COLO829 (cell line): ENCODE measurements around the gene CPTP.

ENCODE experiments used
- DNase-seq: peaks from one replicate; pipeline ENCODE4 v3.0.0; 2012; ENCODE audit warnings: low spot score

Gene CPTP

DNA sequence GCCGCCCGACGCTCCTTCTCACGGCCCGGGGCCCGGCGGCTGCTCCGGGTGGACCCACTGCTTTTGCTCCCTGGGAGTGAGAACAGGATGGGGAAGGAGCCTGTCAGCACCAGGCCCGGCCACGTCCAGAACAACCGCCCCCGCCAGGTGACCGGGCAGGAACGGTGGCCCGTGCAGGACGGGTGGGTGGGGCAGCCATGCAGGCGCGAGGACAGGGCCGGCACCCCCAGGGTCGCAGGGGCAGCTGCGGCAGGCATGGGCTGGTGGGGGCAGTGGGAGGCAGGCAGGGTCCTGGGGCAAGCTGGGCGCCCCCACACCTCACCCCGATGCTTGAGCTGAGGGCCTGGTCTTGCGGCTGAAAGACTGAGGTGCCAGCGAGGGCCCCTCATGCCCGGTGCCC is 11.8 kb downstream of the CPTP start:
- no peak for DNase-seq

- no peak for DNase-seq
These were observed 12.6 kb downstream of the CPTP start for GRCh38 chr1:1336931-1337792.

DNA sequence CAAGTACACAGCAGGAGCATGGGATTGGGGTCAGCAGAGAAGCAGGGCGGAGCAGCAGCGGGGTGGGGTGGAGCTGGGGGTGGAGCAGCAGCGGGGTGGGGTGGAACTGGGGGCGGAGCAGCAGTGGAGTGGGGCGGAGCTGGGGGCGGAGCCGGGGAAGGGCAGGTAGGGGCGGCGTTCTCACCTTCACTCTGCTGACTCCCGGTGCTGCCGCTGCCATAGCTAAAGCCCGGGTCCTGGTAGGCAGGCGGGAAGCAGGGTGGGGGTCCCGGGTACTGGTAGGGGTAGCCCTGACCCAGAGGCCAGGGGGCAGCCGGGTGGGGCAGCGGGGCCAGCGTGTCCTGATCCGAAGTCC is 13.2 kb downstream of the CPTP start:
- DNase-seq, result peak; percentile 35

DNA sequence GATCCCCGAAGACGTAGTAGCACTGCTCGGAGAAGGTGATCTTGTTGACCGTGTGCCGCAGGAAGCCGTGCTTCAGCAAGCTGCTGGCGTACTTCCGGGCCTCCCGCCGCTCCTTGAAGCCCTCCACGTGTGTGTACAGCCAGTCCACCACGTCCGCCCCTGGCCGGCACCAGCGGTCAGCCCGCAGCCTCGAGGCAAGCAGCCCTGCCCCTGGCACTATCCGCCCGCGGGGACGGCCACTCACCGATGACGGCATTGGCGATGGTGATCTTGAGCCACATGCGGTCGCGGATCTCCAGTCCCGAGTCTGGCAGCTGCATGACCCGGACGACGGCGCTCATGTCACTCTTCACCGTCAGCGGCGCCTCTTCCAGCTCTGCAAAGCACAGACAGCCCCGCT is 13.7 kb downstream of the CPTP start:
- DNase-seq, result no peak

DNA sequence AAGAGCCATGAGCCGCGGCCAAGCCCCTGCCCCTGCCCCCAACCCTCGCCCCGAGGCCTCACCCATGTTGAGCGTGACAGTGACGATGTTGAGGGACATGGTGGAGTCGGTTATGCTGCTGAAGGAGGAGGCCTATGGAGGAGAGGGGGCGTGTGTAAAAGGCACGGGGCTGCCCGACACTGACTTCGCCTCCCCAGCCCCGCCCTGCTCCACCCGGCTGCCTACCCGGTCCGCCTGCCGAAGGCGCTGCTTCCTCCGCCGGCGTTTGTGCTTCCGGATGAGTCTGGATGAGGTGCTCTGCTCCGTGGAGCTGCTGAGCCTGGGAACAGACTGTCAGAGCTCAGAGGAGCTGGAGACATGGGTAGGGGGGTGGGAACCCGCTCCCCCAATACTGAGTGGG is 15.6 kb downstream of the CPTP start:
- DNase-seq, result no peak

- no peak for DNase-seq
These were observed 16.4 kb downstream of the CPTP start for GRCh38 chr1:1340791-1341548.

DNA sequence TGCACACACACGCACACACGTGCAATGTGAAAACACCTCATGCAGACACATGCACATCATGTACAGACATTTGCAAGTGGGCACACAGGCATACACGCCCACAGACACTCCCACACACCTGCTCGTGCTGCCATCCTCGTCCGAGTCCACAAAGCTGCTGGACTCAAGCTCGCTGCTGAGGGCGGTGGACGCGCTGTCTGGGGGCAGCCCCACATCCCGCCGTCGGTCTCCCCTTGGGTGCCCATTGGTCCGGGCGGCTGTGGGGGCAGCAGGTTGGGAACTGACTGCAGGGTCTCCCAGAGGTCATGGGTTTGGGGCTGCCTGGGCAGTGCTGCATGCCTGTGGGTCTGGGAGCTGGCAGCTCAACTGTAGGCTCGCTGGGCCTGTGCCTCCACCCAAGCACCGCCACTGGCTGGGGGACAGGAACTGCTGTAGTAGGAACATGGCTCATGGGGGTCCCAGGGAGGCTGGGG is 17.0 kb downstream of the CPTP start:
- no peak for DNase-seq

DNA sequence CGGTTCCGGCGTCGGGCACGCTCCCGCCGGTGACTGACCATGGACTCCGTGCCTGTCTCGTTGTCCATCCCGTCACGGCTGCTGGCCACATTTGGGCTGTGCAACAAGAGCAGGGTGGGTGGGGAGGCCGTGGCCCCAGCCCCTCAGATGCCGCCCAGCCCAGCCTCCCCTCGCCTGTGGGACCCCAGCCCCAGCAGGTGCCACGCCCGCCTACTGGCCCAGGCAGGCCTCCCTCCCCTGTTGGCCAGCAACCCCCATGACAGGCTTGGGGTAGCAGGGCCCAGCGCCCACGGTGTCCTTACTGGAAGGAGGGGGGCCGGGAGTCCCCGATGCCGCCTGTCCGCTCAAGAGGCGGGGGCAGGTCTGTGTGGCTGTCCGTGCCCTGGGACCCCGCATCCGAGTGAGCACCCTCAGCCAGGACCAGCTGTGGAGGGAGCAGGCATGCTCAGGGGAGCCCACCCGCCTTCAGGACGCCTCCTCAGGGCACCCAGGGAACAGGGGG is 17.5 kb downstream of the CPTP start:
- DNase-seq, result no peak

GRCh38 chr1:1342584-1343115 is 18.0 kb downstream of the CPTP start:
- no peak for DNase-seq

GRCh38 chr1:1343811-1344421 is 19.3 kb downstream of the CPTP start:
- no peak for DNase-seq

DNA sequence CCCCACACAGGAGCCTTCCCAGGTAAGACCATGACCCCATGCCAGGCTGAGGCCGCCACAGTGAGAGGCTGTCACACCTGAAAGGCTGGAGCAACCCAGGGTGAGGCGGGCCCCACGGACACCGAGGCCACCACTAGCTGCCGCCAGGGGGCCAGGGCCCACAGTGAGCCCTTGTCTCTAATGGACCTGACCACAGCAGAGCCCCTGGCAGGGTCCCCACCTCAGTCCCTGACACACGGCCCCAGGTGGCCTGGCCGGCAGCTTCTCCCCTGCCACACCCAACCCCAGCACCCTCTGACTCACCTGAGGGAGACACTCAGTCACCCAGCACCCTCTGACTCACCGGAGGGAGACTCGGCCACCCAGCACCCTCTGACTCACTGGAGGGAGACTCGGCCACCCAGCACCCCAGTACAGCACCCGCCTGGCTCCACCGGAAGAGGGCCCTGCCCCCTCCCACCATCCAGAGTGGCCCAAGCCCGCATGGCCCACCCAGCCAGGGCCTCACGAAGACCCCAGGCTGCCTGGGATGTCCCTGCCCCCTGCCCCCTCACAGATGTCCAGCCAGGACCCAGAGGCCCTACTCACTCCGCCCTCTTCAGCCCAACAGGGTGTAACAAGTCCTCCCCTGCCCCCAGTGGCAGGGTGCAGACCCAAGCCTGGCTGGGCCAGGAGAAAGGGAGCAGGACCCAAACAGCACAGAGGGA is 20.2 kb downstream of the CPTP start:
- DNase-seq, result no peak

- DNase-seq, result no peak
These were observed 20.8 kb downstream of the CPTP start for GRCh38 chr1:1345384-1345783.

GRCh38 chr1:1345860-1346500 is 21.4 kb downstream of the CPTP start:
- no peak for DNase-seq

GRCh38 chr1:1346501-1346890 is 21.9 kb downstream of the CPTP start:
- no peak for DNase-seq

DNA sequence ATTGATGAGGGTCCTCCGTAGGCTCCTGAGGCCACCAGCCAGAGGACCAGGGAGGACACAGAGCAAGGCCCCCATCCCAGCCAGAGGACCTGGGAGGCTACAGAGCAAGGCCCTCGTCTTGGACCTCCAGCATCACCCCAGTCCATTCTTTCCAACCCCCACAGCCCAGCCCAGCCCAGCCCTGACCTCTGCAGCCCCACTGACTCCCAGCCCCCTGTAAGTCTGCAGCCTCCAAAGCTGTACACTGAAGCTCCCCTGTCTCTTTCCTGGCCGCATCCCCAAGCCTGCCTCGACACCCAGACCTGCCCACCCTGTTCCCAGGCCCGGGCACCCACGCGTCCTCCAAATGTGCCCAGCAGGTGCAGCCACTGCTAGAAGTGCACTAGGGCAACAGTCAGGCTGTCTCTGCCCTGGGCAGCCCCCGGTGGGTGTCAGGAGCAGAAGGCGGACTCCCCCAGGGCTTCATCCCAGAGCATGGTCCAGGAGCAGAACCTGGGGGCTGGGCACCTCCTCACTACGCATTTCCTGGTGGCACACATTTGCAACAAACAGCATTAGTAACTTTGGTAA is 22.5 kb downstream of the CPTP start:
- no peak for DNase-seq

DNA sequence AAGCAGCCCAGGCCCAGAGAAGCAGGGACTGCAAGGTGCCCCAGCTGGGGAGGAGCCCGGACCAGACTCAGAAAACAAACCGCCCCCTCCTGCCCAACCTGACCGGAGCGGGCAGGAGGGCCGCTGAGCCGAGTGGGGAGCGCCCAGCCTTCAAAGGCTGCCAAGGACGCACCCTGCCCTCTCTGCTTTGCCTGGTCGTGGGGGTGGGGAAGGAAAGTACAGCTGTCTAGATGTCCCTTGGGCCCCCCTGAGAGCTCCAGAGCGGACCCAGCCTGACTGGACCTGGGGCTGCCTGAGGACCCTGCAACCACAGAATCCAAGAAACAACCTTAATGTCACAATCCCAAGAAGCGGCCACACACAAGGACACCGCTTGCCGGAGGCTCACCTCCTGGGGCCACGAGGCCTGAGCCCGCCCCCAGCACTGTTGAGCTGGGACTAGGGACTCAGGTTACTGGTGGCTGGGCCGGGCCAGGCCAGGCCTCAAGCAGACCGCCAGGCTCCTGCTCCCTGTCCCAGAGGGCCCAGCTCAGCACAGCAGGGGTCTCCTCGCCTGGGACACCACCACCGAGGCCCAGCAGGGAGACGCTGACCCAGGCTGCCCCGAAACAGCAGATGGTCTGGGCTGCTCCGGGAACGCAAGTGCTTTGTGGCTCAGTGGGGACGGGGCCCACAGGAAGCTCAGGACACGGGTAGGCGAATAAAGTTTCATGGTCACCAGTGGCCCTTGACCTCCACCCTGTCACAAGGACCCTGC is 23.2 kb downstream of the CPTP start:
- no peak for DNase-seq

DNA sequence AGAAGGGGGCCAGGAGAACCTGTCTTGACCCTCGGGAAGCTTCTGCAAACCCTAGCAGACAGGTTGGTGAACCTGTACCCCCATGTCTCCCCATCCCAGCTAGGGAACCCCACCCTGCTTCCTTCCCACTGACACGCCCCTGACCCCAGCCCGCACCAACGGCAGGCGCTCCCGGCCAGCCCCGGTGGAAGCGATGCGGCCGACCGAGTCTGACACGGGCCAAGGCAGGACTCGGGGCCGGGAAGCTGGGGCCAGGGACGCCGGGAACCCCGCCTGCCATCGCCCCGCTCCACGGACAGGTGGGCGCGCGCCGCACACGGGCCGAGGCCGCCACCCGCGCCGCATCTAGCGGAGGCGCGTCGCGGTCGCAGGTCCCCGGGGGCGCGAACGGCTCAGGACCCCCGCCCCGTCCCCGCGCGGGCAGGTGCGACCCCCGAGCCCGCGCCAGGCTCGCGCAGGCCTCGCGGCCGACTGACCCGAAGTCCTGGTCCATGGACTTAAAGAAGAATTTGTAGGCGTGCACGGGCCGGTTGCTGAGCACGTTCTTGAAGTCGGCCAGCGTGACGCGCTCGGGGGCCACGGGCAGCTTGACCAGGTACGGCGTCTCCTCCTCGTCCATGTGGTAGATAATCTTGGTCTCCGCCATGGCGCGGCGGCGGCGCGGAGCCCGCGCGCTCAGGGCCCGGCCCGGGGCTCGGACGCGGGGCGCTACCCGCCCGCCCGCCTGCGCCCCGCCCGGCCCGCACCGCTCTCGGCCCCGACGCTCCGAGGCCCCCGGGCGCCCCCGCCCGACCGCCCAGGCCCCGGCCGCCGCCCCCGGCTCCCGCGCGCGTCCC is 24.0 kb downstream of the CPTP start:
- no peak for DNase-seq

- DNase-seq, result peak; percentile 54
These were observed 24.8 kb downstream of the CPTP start, which contains the start of gene DVL1 for GRCh38 chr1:1349256-1350012. Gene DVL1, minus strand, starts transcription at chr1:1349418. Its CDS starts 353 bp downstream, at chr1:1349065.
